ENCODE results near the gene AMOTL1.

DNA sequence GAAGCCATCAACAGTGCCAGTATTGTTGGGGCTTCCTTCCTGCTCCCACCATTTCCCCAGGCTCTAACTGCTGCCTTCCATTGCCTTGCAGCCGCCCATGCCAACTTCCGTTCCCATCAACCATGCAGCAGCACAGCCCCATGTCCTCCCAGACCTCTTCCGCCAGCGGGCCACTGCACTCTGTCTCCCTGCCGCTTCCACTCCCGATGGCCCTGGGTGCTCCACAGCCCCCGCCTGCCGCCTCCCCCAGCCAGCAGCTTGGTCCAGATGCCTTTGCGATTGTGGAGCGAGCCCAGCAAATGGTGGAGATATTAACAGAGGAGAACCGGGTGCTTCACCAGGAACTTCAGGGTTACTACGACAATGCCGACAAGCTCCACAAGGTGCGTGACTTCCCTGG is 53.3 kb downstream of the AMOTL1 start:
- TF ChIP-seq EZH2 (IDR thresholded peaks at IDR 0.05; ENCODE audit: borderline replicate concordance, low read length), result no peak
- TF ChIP-seq, protein P1, sequence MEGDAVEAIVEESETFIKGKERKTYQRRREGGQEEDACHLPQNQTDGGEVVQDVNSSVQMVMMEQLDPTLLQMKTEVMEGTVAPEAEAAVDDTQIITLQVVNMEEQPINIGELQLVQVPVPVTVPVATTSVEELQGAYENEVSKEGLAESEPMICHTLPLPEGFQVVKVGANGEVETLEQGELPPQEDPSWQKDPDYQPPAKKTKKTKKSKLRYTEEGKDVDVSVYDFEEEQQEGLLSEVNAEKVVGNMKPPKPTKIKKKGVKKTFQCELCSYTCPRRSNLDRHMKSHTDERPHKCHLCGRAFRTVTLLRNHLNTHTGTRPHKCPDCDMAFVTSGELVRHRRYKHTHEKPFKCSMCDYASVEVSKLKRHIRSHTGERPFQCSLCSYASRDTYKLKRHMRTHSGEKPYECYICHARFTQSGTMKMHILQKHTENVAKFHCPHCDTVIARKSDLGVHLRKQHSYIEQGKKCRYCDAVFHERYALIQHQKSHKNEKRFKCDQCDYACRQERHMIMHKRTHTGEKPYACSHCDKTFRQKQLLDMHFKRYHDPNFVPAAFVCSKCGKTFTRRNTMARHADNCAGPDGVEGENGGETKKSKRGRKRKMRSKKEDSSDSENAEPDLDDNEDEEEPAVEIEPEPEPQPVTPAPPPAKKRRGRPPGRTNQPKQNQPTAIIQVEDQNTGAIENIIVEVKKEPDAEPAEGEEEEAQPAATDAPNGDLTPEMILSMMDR (conservative IDR thresholded peaks at IDR 0.05 in 1 of 2, IDR thresholded peaks at IDR 0.05 in 1 of 2; ENCODE audit: extremely low read depth in 1 of 2, insufficient read depth in 1 of 2, low read depth in 1 of 2, low read length in 2 of 2), result no peak
